ENCODE measurements around the gene ADGRA1. TPM values are rescaled to one million over a fixed set of nuclear protein-coding genes. Genes with fewer than 3 reads are reported as not detected.

Gene ADGRA1
- total and polyA plus RNA-seq, 2 of the 8 experiments (the other 6 are each of a cell fraction or from before 2014, with no cell fraction given) = 0.17 to 0.21 TPM

- H3K23ac ChIP-seq (ENCODE audit: insufficient read length) = no peak overlapping the region
- CTCF ChIA-PET (ENCODE audit: partially characterized antibody) = no interaction called here
- no peak for TF ChIP-seq POLR2AphosphoS5 (IDR thresholded peaks at IDR 0.05; ENCODE audit: low read depth, low read length)
- TF ChIP-seq SIX5 (IDR thresholded peaks at IDR 0.05; ENCODE audit: low read depth, low read length) = no peak
- TF ChIP-seq BRCA1 (IDR thresholded peaks at IDR 0.05; ENCODE audit: low read depth, low read length) = no peak
- no peak for TF ChIP-seq YY1 (IDR thresholded peaks at IDR 0.05; ENCODE audit: low read depth, low read length)
- no peak for TF ChIP-seq RFX5 (IDR thresholded peaks at IDR 0.05; ENCODE audit: borderline replicate concordance, low read depth, low read length)
- no peak for TF ChIP-seq CREB1 (IDR thresholded peaks at IDR 0.05)
- TF ChIP-seq KDM5A (IDR thresholded peaks at IDR 0.05; ENCODE audit: low read length) = no peak
- no peak for TF ChIP-seq TEAD4 (IDR thresholded peaks at IDR 0.05; ENCODE audit: low read depth, low read length)
- TF ChIP-seq ZNF274 (IDR thresholded peaks at IDR 0.05; ENCODE audit: borderline replicate concordance, extremely low read depth, low read length) = no peak
- TF ChIP-seq GABPA (IDR thresholded peaks at IDR 0.05; ENCODE audit: borderline replicate concordance, insufficient read depth, low read length) = no peak
- no peak for TF ChIP-seq CHD1 (IDR thresholded peaks at IDR 0.05; ENCODE audit: low read depth, low read length)
- TF ChIP-seq ASH2L (IDR thresholded peaks at IDR 0.05; ENCODE audit: low read length) = no peak
- TF ChIP-seq SUZ12 (IDR thresholded peaks at IDR 0.05; ENCODE audit: low read length) = no peak
- TF ChIP-seq RXRA (IDR thresholded peaks at IDR 0.05; ENCODE audit: insufficient read depth, low read depth, low read length) = no peak
- TF ChIP-seq SIRT6 (IDR thresholded peaks at IDR 0.05; ENCODE audit: low read length) = no peak
Observed at GRCh38 chr10:133154996-133155778, 67.5 kb downstream of the ADGRA1 start.

More at GRCh38 chr10:133154996-133155778, 67.5 kb downstream of the ADGRA1 start:
- no peaks in the 10 kb centered on the region for H3K79me2 ChIP-seq (ENCODE audit: control insufficient read depth in 1 of 2, insufficient read depth in 2 of 2, low read length in 2 of 2)
- no peak overlapping the region for H2BK5ac ChIP-seq (ENCODE audit: low read depth, low read length)
- 0 out of 7 replicates have a peak, but pooled peaks cover 0 to 2% (median 0%) of the 10 kb centered on the region in 4 experiments for H3K27me3 ChIP-seq (replicated peaks in 1 of 4; ENCODE audit: control insufficient read depth in 3 of 4, extremely low read depth in 1 of 4, insufficient read depth in 3 of 4, low read length in 3 of 4)
- DNase-seq (ENCODE audit: low read depth in 1 of 2, low spot score in 2 of 2) (no peak), FAIRE-seq (no peak)
- H3K23me2 ChIP-seq (ENCODE audit: low read depth, low read length) = peaks cover 4% of the 10 kb centered on the region; the same call in 1 of the 2 replicates
- peak overlapping the region; percentile 5 for H4K91ac ChIP-seq (replicated peaks; ENCODE audit: insufficient read length, low read length)
- no peaks in the 10 kb centered on the region; a peak in 2 of 8 replicates for H3K36me3 ChIP-seq (ENCODE audit: control insufficient read depth in 2 of 4, insufficient read depth in 4 of 4, low read length in 3 of 4)
- no peak overlapping the region for H3K9ac ChIP-seq (replicated peaks in 1 of 4; ENCODE audit: extremely low read depth in 1 of 4, low read depth in 3 of 4, low read length in 3 of 4)
- no peak overlapping the region for H3K18ac ChIP-seq (ENCODE audit: extremely low read depth, low read length)
- no peak overlapping the region for H2BK12ac ChIP-seq (ENCODE audit: low read depth, low read length)
- H3K27ac ChIP-seq (ENCODE audit: low read depth, low read length) = no peak overlapping the region
- no peak overlapping the region for H3K4me2 ChIP-seq (ENCODE audit: insufficient read depth in 1 of 2, low read depth in 2 of 2, low read length in 2 of 2)
- no peak overlapping the region for H2AFZ ChIP-seq (ENCODE audit: low read length)
- no peak overlapping the region for H4K5ac ChIP-seq (ENCODE audit: insufficient read length, low read depth, low read length)
- H4K8ac ChIP-seq (ENCODE audit: extremely low read depth, insufficient read depth, low read length) = no peak overlapping the region
- no peaks in the 10 kb centered on the region for H3K79me1 ChIP-seq (ENCODE audit: low read depth, low read length)
- no peak overlapping the region for H2AK5ac ChIP-seq (ENCODE audit: low read depth, low read length)
- no peak overlapping the region for H3K56ac ChIP-seq (replicated peaks; ENCODE audit: insufficient read length, low read depth, low read length)
- H3K9me3 ChIP-seq (ENCODE audit: insufficient read depth in 2 of 2, low read depth in 1 of 2, low read length in 1 of 2) = no peaks in the 10 kb centered on the region
- 0 out of 2 replicates have a peak overlapping the region, but pooled peaks have one; percentile 34 for H2BK20ac ChIP-seq (ENCODE audit: low read length)
- POLR2A ChIA-PET (ENCODE audit: partially characterized antibody) = interaction anchor here (1.0 kb wide), 1 partner anchor 12 kb away, joined by 3 read pairs; no protein-coding TSS in a partner anchor
- no peak overlapping the region for H3K4me3 ChIP-seq (ENCODE audit: extremely low read depth in 1 of 4, insufficient read depth in 2 of 4, low read depth in 3 of 4, low read length in 4 of 4)
- H2BK120ac ChIP-seq (replicated peaks; ENCODE audit: low read depth, low read length) = no peak overlapping the region
- H3K4me1 ChIP-seq (replicated peaks in 1 of 4; ENCODE audit: control insufficient read depth in 3 of 4, insufficient read depth in 4 of 4, low read length in 3 of 4) = peaks cover 8 to 31% (median 11%) of the 10 kb centered on the region in 4 experiments
- no peak overlapping the region for H3K14ac ChIP-seq (ENCODE audit: insufficient read length)
- H2BK15ac ChIP-seq (ENCODE audit: low read length) = no peak overlapping the region; the same call in 1 of the 2 replicates
- H4K20me1 ChIP-seq (replicated peaks in 1 of 2; ENCODE audit: control insufficient read depth in 1 of 2, insufficient read depth in 2 of 2, low read length in 2 of 2) = no peaks in the 10 kb centered on the region
- WGBS, 2 experiments (ENCODE audit: extremely low coverage in 1 of 2, insufficient coverage in 1 of 2, insufficient read length in 1 of 2, insufficient replicate concordance in 2 of 2, low coverage in 1 of 2, low lambda C conversion rate in 2 of 2, missing lambda C conversion rate in 1 of 2) = 87% methylated on average over 26 of the region's 30 CpGs; no CpG with 5 or more reads in 1 of the 2 experiments
- no peak overlapping the region for H3K4ac ChIP-seq (replicated peaks; ENCODE audit: insufficient read length, low read depth, low read length)
